HEK293 (cell line): Measurements from ENCODE around the gene VGLL4.

Experiments
- CTCF ChIA-PET: fragments of 350-600 bp; formaldehyde crosslinking; extraction: SDS; loops from one replicate; lab custom pipeline; 2021; ENCODE audit warnings: antibody characterized with exemption; lab: Yijun Ruan, JAX
- POLR2A ChIA-PET: fragments of 300-600 bp; formaldehyde crosslinking; extraction: SDS; loops from one replicate; lab custom pipeline; 2020; ENCODE audit warnings: antibody characterized with exemption, inconsistent platforms; lab: Yijun Ruan, JAX
- H3K27ac ChIP-seq: fragments of 200-500 bp; sonication (Bioruptor generic); 2 replicates; pipeline ENCODE4 v1.5.1; 2014; ENCODE audit warnings: low read depth, low read length, control low read depth, inconsistent platforms; ENCODE audit errors: extremely low read depth
- H3K36me3 ChIP-seq, 2 experiments: fragments of 200-500 bp in 1 of 2; sonication (Bioruptor generic) in 1 of 2; 1 replicate in 1 of 2; 2 replicates in 1 of 2; pipeline ENCODE4 v1.5.1; 2014 to 2017; ENCODE audit warnings: inconsistent platforms in 2 of 2, low read length in 2 of 2; ENCODE audit not compliant: control insufficient read depth in 2 of 2, insufficient read depth in 1 of 2
- H3K4me1 ChIP-seq: fragments of 200-500 bp; sonication (Bioruptor generic); 2 replicates; pipeline ENCODE4 v1.5.1; 2014; ENCODE audit warnings: mild to moderate bottlenecking, low read length, inconsistent platforms; ENCODE audit not compliant: control insufficient read depth, insufficient read depth
- H3K4me3 ChIP-seq: 2 replicates; pipeline ENCODE4 v1.5.1; 2011; ENCODE audit warnings: low read depth, mild to moderate bottlenecking, control low read depth, low read length, moderate library complexity
- H3K9me3 ChIP-seq: fragments of 200-500 bp; sonication (Bioruptor generic); 2 replicates; pipeline ENCODE4 v1.5.1; 2014; ENCODE audit warnings: low read depth, low read length, inconsistent platforms; ENCODE audit not compliant: control insufficient read depth, insufficient read depth
- GLI4 ChIP-seq: fragments of 450-650 bp; formaldehyde crosslinking; IDR thresholded peaks from 2 replicates; pipeline ENCODE4 v1.5.1; 2016; ENCODE audit warnings: missing biosample characterization, missing genetic modification characterization
- HOXC10 ChIP-seq: sonication (generic); formaldehyde crosslinking; IDR thresholded peaks from 2 replicates; pipeline ENCODE4 v1.8.1; 2023; ENCODE audit warnings: mild to moderate bottlenecking, missing genetic modification reagents
- KLF1 ChIP-seq: fragments of 450-650 bp; formaldehyde crosslinking; IDR thresholded peaks from 2 replicates; pipeline ENCODE4 v1.5.1; 2016; ENCODE audit warnings: missing biosample characterization, missing genetic modification characterization
- KLF16 ChIP-seq: fragments of 450-650 bp; formaldehyde crosslinking; IDR thresholded peaks from 2 replicates; pipeline ENCODE4 v1.5.1; 2017; ENCODE audit warnings: missing biosample characterization, missing genetic modification characterization
- KLF7 ChIP-seq: fragments of 450-650 bp; formaldehyde crosslinking; IDR thresholded peaks from 2 replicates; pipeline ENCODE4 v1.5.1; 2016; ENCODE audit warnings: missing biosample characterization, missing genetic modification characterization, borderline replicate concordance
- KLF9 ChIP-seq: fragments of 450-650 bp; formaldehyde crosslinking; IDR thresholded peaks from 2 replicates; pipeline ENCODE4 v1.5.1; 2016; ENCODE audit warnings: missing biosample characterization, missing genetic modification characterization, low read depth
- OVOL3 ChIP-seq: fragments of 450-650 bp; formaldehyde crosslinking; IDR thresholded peaks from 2 replicates; pipeline ENCODE4 v1.5.1; 2016; ENCODE audit warnings: missing biosample characterization, missing genetic modification characterization
- SP2 ChIP-seq: fragments of 450-650 bp; formaldehyde crosslinking; IDR thresholded peaks from 2 replicates; pipeline ENCODE4 v1.5.1; 2016; ENCODE audit warnings: missing biosample characterization, missing genetic modification characterization
- YY2 ChIP-seq: fragments of 450-650 bp; formaldehyde crosslinking; IDR thresholded peaks from 2 replicates; pipeline ENCODE4 v1.5.1; 2016; ENCODE audit warnings: missing biosample characterization, missing genetic modification characterization
- ZBTB17 ChIP-seq: fragments of 450-650 bp; formaldehyde crosslinking; IDR thresholded peaks from 2 replicates; pipeline ENCODE4 v1.5.1; 2016; ENCODE audit warnings: missing biosample characterization, missing genetic modification characterization
- ZNF121 ChIP-seq: fragments of 450-650 bp; formaldehyde crosslinking; IDR thresholded peaks from 2 replicates; pipeline ENCODE4 v1.5.1; 2016; ENCODE audit warnings: missing biosample characterization, missing genetic modification characterization
- ZNF155 ChIP-seq: fragments of 450-650 bp; formaldehyde crosslinking; IDR thresholded peaks from 2 replicates; pipeline ENCODE4 v1.5.1; 2016; ENCODE audit warnings: missing biosample characterization, missing genetic modification characterization
- ZNF266 ChIP-seq: fragments of 450-650 bp; formaldehyde crosslinking; IDR thresholded peaks from 2 replicates; pipeline ENCODE4 v1.5.1; 2016; ENCODE audit warnings: missing biosample characterization, missing genetic modification characterization, low read depth
- ZNF302 ChIP-seq: fragments of 450-650 bp; formaldehyde crosslinking; IDR thresholded peaks from 2 replicates; pipeline ENCODE4 v1.5.1; 2016; ENCODE audit warnings: missing biosample characterization, missing genetic modification characterization, low read depth
- ZNF335 ChIP-seq: fragments of 450-650 bp; formaldehyde crosslinking; conservative IDR thresholded peaks from 2 replicates; pipeline ENCODE4 v1.5.1; 2016; ENCODE audit warnings: missing biosample characterization, missing genetic modification characterization
- ZNF426 ChIP-seq: fragments of 450-650 bp; formaldehyde crosslinking; IDR thresholded peaks from 2 replicates; pipeline ENCODE4 v1.5.1; 2017; ENCODE audit warnings: missing biosample characterization, missing genetic modification characterization, mild to moderate bottlenecking, inconsistent platforms, moderate library complexity
- ZNF473 ChIP-seq: fragments of 450-650 bp; formaldehyde crosslinking; IDR thresholded peaks from 2 replicates; pipeline ENCODE4 v1.5.1; 2017; ENCODE audit warnings: missing biosample characterization, missing genetic modification characterization
- ZNF621 ChIP-seq: fragments of 450-650 bp; formaldehyde crosslinking; IDR thresholded peaks from 2 replicates; pipeline ENCODE4 v1.5.1; 2017; ENCODE audit warnings: missing biosample characterization, missing genetic modification characterization
- ZNF664 ChIP-seq: fragments of 450-650 bp; formaldehyde crosslinking; IDR thresholded peaks from 2 replicates; pipeline ENCODE4 v1.5.1; 2016; ENCODE audit warnings: missing biosample characterization, missing genetic modification characterization
- ZNF707 ChIP-seq: fragments of 450-650 bp; formaldehyde crosslinking; IDR thresholded peaks from 2 replicates; pipeline ENCODE4 v1.5.1; 2016; ENCODE audit warnings: missing biosample characterization, missing genetic modification characterization
- ZNF777 ChIP-seq: fragments of 450-650 bp; formaldehyde crosslinking; IDR thresholded peaks from 2 replicates; pipeline ENCODE4 v1.5.1; 2017; ENCODE audit warnings: missing biosample characterization, missing genetic modification characterization, borderline replicate concordance
- ZNF785 ChIP-seq: fragments of 450-650 bp; formaldehyde crosslinking; IDR thresholded peaks from 2 replicates; pipeline ENCODE4 v1.5.1; 2016; ENCODE audit warnings: missing biosample characterization, missing genetic modification characterization
- ZNF830 ChIP-seq: fragments of 450-650 bp; IDR thresholded peaks from 2 replicates; pipeline ENCODE4 v1.5.0; 2018; ENCODE audit warnings: missing biosample characterization, missing genetic modification characterization, low read depth, mild to moderate bottlenecking, moderate library complexity
- ZSCAN23 ChIP-seq: fragments of 450-650 bp; formaldehyde crosslinking; IDR thresholded peaks from 2 replicates; pipeline ENCODE4 v1.5.1; 2016; ENCODE audit warnings: missing biosample characterization, missing genetic modification characterization
- ZSCAN30 ChIP-seq: fragments of 450-650 bp; IDR thresholded peaks from 2 replicates; pipeline ENCODE4 v1.5.1; 2018; ENCODE audit warnings: missing biosample characterization, mild to moderate bottlenecking, missing genetic modification characterization, moderate library complexity
- TF ChIP-seq, protein P1 (sequence below): fragments of 450-650 bp; formaldehyde crosslinking; IDR thresholded peaks from 2 replicates; pipeline ENCODE4; 2016; ENCODE audit warnings: missing biosample characterization, missing genetic modification characterization
- TF ChIP-seq, protein P2 (sequence below): fragments of 450-650 bp; formaldehyde crosslinking; IDR thresholded peaks from 2 replicates; pipeline ENCODE4 v1.5.1; 2017; ENCODE audit warnings: missing biosample characterization, missing genetic modification characterization
- TF ChIP-seq, protein P3 (sequence below): fragments of 450-650 bp; formaldehyde crosslinking; IDR thresholded peaks from 2 replicates; pipeline ENCODE4 v1.5.1; 2016; ENCODE audit warnings: missing biosample characterization, missing genetic modification characterization
- TF ChIP-seq, protein P4 (sequence below): fragments of 450-650 bp; formaldehyde crosslinking; IDR thresholded peaks from 2 replicates; pipeline ENCODE4 v1.5.1; 2016; ENCODE audit warnings: missing biosample characterization, missing genetic modification characterization

The VGLL4 gene

DNA sequence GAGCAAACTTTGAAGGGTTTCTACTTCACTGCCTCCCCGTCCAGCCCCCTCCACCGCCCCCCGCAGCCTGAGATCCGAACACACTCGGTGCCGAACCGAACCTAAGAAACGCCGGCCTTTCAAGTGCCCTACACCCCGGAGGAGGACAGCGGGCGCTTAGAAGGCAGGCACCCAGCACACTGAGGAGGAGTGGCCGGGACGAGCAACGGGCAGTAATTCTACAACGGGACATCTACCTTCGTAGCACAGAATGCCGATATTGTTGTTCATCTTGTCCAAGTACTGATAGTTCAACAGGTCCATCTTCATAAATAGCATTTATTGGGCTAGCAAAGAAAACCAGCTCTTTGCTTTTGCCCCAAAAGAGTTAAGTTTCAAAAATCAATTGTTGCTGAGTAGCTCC is 513 bp downstream of the VGLL4 start (continued):
- TF ChIP-seq KLF1: no peak
- TF ChIP-seq KLF7 (tag by site-specific recombination): no peak
- TF ChIP-seq KLF9 (tag by site-specific recombination): 0 out of 2 replicates have a peak, but pooled peaks have one; percentile 6
- TF ChIP-seq ZNF155: no peak
- TF ChIP-seq HOXC10: no peak
- TF ChIP-seq OVOL3: no peak
- no peak for TF ChIP-seq ZNF121 (tag by site-specific recombination)
- TF ChIP-seq, protein P1, sequence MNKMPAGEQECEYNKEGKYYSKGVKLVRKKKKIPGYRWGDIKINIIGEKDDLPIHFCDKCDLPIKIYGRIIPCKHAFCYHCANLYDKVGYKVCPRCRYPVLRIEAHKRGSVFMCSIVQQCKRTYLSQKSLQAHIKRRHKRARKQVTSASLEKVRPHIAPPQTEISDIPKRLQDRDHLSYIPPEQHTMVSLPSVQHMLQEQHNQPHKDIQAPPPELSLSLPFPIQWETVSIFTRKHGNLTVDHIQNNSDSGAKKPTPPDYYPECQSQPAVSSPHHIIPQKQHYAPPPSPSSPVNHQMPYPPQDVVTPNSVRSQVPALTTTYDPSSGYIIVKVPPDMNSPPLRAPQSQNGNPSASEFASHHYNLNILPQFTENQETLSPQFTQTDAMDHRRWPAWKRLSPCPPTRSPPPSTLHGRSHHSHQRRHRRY: no peak
- no peak for TF ChIP-seq ZNF335 (tag by site-specific recombination)
- TF ChIP-seq YY2 (tag by site-specific recombination): no peak

DNA sequence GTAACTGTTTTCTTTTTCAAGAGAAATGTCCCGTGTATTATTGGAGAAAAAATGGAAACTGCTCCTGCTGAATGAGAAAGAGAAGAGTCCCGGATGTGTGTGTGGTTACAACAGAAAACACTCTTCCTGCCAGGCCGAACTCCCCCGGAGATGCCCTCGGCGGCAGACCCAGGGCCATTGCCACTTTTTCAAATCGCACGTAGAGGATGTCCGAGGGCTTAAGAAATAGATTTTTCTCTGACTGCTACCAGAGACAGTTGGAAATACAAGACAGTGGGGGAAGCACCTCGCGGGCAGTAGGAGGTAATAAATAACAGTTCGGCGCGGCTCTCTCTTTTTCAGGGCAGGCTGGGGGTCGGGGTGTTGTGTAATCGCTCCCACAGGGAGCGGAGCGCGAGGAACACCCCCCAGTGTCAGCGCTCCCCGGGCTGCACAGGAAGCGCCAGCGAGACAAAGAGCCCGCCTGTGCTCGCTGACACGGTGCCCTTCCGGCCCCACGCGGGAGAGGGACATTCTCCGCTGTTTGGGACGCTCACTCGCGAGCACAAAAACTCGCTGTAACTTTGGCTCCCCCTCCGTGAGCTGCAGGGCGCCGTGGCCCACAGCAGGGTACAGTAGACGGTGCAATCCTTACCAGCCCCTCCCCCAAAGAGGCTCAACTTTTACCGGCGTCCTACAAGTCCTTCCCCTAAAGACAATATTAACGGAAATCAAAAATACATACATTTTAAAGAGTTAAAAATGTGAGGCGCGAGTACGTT is 1.1 kb downstream of the VGLL4 start:
- ChIA-PET POLR2A (interaction anchor here (1.2 to 1.7 kb wide), 2 partner anchors 41 to 51 kb away, joined by 3 to 6 read pairs; no protein-coding TSS in a partner anchor), CTCF (no interaction called here)
- TF ChIP-seq ZNF621 (tag by site-specific recombination) (no peak), ZNF302 (tag by site-specific recombination) (no peak), HOXC10 (no peak), ZNF473 (tag by site-specific recombination) (no peak), ZNF707 (tag by site-specific recombination) (no peak), ZNF426 (no peak), GLI4 (tag by site-specific recombination) (no peak), ZNF777 (tag by site-specific recombination) (no peak), ZNF785 (tag by site-specific recombination) (peak; percentile 82; the same call in 1 of the 2 replicates), ZSCAN23 (tag by site-specific recombination) (no peak), SP2 (tag by site-specific recombination) (peak; percentile 72), OVOL3 (no peak), ZSCAN30 (tag by site-specific recombination) (0 out of 2 replicates have a peak, but pooled peaks have one; percentile 33), ZNF155 (no peak), ZNF830 (tag by site-specific recombination) (no peak), ZNF664 (tag by site-specific recombination) (no peak), ZBTB17 (tag by site-specific recombination) (peak; percentile 81), ZNF266 (tag by site-specific recombination) (no peak), KLF16 (tag by site-specific recombination) (peak; percentile 67)
- TF ChIP-seq, protein P2, sequence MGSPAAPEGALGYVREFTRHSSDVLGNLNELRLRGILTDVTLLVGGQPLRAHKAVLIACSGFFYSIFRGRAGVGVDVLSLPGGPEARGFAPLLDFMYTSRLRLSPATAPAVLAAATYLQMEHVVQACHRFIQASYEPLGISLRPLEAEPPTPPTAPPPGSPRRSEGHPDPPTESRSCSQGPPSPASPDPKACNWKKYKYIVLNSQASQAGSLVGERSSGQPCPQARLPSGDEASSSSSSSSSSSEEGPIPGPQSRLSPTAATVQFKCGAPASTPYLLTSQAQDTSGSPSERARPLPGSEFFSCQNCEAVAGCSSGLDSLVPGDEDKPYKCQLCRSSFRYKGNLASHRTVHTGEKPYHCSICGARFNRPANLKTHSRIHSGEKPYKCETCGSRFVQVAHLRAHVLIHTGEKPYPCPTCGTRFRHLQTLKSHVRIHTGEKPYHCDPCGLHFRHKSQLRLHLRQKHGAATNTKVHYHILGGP: no peak
- TF ChIP-seq, protein P3, sequence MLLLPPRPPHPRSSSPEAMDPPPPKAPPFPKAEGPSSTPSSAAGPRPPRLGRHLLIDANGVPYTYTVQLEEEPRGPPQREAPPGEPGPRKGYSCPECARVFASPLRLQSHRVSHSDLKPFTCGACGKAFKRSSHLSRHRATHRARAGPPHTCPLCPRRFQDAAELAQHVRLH: no peak
- TF ChIP-seq, protein P4, sequence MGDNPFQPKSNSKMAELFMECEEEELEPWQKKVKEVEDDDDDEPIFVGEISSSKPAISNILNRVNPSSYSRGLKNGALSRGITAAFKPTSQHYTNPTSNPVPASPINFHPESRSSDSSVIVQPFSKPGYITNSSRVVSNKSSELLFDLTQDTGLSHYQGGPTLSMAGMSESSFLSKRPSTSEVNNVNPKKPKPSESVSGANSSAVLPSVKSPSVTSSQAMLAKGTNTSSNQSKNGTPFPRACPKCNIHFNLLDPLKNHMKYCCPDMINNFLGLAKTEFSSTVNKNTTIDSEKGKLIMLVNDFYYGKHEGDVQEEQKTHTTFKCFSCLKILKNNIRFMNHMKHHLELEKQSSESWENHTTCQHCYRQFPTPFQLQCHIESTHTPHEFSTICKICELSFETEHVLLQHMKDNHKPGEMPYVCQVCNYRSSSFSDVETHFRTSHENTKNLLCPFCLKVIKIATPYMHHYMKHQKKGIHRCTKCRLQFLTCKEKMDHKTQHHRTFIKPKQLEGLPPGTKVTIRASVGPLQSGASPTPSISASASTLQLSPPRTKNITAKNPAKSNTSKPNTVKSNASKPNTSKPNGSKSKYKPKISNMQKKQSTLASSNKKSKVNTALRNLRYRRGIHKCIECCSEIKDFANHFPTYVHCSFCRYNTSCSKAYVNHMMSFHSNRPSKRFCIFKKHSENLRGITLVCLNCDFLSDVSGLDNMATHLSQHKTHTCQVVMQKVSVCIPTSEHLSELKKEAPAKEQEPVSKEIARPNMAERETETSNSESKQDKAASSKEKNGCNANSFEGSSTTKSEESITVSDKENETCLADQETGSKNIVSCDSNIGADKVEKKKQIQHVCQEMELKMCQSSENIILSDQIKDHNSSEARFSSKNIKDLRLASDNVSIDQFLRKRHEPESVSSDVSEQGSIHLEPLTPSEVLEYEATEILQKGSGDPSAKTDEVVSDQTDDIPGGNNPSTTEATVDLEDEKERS: no peak

More for the DNA sequence above, 1.1 kb downstream of the VGLL4 start:
- H3K4me1 ChIP-seq: peaks cover 20% of the 10 kb centered on the region
- H3K9me3 ChIP-seq: no peaks in the 10 kb centered on the region
- H3K36me3 ChIP-seq: no peaks in the 10 kb centered on the region
- peak overlapping the region; percentile 86 for H3K4me3 ChIP-seq
- H3K27ac ChIP-seq: peak overlapping the region; percentile 95
